ENCODE results near the gene ABCC1.

The ABCC1 gene

DNA sequence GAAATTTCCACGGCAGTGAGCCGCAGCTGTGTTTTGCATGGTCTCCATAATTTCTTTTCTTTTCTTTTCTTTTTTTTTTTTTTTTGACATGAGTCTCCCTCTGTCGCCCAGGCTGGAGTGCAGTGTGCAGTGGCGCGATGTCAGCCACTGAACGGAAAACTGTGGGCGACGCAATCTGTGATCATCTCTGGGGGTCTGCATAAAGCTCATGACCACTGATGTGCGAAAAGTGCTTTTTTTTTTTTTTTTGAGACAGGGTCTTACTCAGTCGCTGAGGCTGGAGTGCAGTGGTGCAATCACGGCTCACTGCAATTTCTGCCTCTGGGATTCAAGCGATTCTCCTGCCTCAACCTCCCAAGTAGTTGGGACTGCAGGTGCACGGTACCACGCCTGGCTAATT, 156.2 kb downstream of the ABCC1 start:
- TF ChIP-seq, protein P1, sequence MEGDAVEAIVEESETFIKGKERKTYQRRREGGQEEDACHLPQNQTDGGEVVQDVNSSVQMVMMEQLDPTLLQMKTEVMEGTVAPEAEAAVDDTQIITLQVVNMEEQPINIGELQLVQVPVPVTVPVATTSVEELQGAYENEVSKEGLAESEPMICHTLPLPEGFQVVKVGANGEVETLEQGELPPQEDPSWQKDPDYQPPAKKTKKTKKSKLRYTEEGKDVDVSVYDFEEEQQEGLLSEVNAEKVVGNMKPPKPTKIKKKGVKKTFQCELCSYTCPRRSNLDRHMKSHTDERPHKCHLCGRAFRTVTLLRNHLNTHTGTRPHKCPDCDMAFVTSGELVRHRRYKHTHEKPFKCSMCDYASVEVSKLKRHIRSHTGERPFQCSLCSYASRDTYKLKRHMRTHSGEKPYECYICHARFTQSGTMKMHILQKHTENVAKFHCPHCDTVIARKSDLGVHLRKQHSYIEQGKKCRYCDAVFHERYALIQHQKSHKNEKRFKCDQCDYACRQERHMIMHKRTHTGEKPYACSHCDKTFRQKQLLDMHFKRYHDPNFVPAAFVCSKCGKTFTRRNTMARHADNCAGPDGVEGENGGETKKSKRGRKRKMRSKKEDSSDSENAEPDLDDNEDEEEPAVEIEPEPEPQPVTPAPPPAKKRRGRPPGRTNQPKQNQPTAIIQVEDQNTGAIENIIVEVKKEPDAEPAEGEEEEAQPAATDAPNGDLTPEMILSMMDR (IDR thresholded peaks at IDR 0.05; ENCODE audit: insufficient read depth, low read depth, low read length, missing control alignments), result no peak
- no peak overlapping the region for H3K4me3 ChIP-seq (ENCODE audit: low read length)
- DNase-seq (ENCODE audit: low read depth), result no peak

DNA sequence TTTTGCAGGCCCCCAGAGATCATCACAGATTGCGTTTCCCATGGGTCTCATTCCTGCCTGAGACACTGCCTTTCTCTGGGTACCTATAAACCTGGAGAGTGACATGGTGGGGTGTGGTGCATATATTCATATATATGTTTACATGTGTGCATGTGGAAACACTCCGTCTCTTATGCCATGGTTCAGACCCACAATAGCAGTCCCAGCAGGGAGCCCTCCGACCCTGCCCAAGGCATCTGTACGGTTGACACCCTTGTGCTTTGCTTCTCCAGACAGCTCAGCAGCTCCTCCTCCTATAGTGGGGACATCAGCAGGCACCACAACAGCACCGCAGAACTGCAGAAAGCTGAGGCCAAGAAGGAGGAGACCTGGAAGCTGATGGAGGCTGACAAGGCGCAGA, 157.1 kb downstream of the ABCC1 start:
- H3K4me3 ChIP-seq (ENCODE audit: low read length), result no peak overlapping the region
- TF ChIP-seq, protein P1 (IDR thresholded peaks at IDR 0.05; ENCODE audit: insufficient read depth, low read depth, low read length, missing control alignments), result no peak
- no peak for DNase-seq (ENCODE audit: low read depth)

DNA sequence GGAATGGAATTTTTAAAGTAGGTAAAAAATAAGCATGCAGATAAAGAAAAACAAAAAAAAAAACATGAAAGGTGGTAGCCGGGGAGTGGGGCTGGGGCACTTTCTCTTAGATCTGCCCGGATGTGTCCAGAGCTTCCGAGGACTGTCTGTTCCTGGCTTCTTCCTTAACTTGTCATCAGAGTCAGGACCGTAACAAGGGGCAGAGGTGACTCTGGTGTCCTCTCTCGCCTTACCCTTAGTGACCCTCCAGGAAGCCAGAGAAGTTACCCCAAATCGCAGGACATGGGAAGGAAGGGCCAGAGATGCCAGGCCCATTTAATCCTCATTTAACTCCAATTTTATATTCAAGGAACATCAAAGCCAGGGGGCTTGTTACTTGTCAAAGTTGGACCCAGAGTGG, 158.4 kb downstream of the ABCC1 start:
- DNase-seq (ENCODE audit: low read depth), result no peak
- TF ChIP-seq, protein P1 (IDR thresholded peaks at IDR 0.05; ENCODE audit: insufficient read depth, low read depth, low read length, missing control alignments), result no peak

DNA sequence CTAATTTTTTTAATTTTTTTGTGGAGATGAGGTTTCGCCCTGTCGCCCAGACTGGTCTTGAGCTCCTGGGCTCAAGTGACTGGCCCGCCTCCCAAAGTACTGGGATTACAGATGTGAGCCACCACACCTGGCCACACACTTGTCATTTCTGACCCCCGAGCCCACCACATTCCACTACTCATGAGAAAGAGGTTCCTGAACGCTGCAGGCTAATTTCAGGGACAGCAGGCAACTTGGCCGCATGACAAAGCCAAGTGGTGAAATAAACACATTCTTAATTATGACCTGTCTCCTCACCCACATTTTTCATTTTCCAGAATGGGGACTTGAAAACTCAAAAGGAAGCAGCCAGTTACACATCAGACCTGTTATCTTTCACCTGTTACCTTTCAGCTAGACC, 159.3 kb downstream of the ABCC1 start:
- TF ChIP-seq, protein P1 (IDR thresholded peaks at IDR 0.05; ENCODE audit: insufficient read depth, low read depth, low read length, missing control alignments), result no peak
- no peak overlapping the region for H3K4me3 ChIP-seq (ENCODE audit: low read length)
- DNase-seq (ENCODE audit: low read depth), result no peak

More for the DNA sequence above, 158.4 kb downstream of the ABCC1 start:
- no peak overlapping the region for H3K4me3 ChIP-seq (ENCODE audit: low read length)

DNA sequence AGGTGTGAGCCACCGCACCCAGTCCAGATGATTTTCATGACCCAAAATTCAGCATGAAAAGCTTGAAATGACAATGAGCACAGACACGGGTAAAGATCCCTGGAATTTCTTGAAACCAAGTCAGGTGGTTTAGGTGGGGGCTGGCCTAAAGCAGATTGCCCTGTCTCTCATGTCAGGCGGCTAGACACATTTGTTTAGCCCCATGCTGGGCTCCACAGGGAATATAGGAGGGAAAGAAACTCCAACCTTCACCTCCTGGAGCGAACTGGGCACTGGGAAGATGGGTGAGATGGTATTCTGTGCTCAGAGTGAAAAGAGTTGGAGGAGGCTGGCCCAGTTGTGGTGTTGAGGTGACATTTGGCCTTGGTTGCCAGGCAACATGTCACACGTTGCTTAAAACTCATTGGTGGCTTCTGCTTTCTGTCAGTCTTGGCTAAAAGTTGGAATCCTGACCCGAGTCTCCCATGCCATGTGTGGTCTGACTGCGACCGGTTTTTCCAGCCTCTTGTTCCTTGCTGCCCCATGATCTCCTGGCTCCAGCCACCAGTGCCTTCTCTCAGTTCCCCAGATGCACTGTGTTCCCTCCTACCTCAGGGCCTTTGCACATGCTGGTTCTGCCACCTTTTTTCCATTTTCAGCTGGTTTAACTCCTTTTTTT, 160.2 kb downstream of the ABCC1 start:
- DNase-seq (ENCODE audit: low read depth), result no peak
- TF ChIP-seq, protein P1 (IDR thresholded peaks at IDR 0.05; ENCODE audit: insufficient read depth, low read depth, low read length, missing control alignments), result no peak
- no peak overlapping the region for H3K4me3 ChIP-seq (ENCODE audit: low read length)

DNA sequence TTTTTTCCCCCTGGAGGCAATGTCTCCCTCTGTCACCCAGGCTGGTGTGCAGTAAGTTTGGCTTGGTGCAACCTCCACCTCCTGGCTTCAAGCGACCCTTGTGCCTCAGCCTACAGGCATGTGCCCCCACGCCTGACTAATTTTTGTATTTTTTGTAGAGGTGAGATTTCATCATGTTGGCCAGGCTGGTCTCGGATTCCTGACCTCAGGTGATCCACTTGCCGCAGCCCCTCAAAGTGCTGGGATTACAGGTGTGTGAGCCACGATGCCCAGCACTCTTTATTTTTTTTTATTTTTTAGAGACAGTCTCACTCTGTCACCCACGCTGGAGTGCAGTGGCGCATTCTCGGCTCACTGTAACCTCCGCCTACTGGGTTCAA, 160.7 kb downstream of the ABCC1 start:
- no peak overlapping the region for H3K4me3 ChIP-seq (ENCODE audit: low read length)
- TF ChIP-seq, protein P1 (IDR thresholded peaks at IDR 0.05; ENCODE audit: insufficient read depth, low read depth, low read length, missing control alignments), result no peak
- DNase-seq (ENCODE audit: low read depth), result no peak

DNA sequence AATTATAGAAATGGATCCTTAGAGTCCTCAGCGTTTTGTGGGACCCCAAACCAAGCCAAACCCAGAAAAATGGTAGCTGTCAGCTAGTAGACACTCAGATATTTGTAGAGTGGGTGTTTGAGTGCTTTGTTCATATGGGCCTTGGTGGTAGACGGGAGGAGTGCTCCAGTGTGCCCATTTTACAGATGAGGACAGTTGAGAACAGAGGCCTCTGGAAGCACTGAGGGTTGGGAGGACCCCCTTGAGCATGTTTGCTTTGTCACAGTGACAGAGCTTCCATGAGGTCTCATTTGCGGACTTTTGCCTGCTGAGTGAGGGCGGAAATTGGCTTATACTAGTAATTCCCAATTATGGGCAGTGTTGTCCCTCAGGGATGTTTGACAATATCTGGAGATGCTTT, 162.2 kb downstream of the ABCC1 start:
- TF ChIP-seq, protein P1 (IDR thresholded peaks at IDR 0.05; ENCODE audit: insufficient read depth, low read depth, low read length, missing control alignments), result no peak
- DNase-seq (ENCODE audit: low read depth), result no peak

More for the DNA sequence above, 162.2 kb downstream of the ABCC1 start:
- no peak overlapping the region for H3K4me3 ChIP-seq (ENCODE audit: low read length)
